NK-92 (cell line): Measurements from ENCODE around the gene UBALD1.
"Not testable (repeated sequence)": the region's sequence is repeated elsewhere in the genome, so short reads cannot be mapped to it uniquely, and the experiment has no call there.

Experiments used
- DNase-seq: peaks from one replicate; lab custom pipeline; 2025; ENCODE audit not compliant: unreplicated experiment; lab: John Stamatoyannopoulos, UW

Gene UBALD1

GRCh38 chr16:4599037-4599436 is 15.7 kb downstream of the UBALD1 start:
- no peak for DNase-seq

- DNase-seq = no peak
These were observed 17.5 kb downstream of the UBALD1 start for GRCh38 chr16:4597174-4597573.

- no peak for DNase-seq
These were observed 20.0 kb downstream of the UBALD1 start for GRCh38 chr16:4594433-4595410.

GRCh38 chr16:4593086-4593485 is 21.6 kb downstream of the UBALD1 start:
- no peak for DNase-seq

GRCh38 chr16:4591706-4592470 is 22.8 kb downstream of the UBALD1 start:
- no peak for DNase-seq

GRCh38 chr16:4591191-4591590 is 23.5 kb downstream of the UBALD1 start:
- no peak for DNase-seq

GRCh38 chr16:4588961-4589360 is 25.7 kb downstream of the UBALD1 start:
- no peak for DNase-seq

GRCh38 chr16:4588386-4588785 is 26.3 kb downstream of the UBALD1 start:
- DNase-seq = no peak

- no peak for DNase-seq
These were observed 28.4 kb downstream of the UBALD1 start for GRCh38 chr16:4586291-4586690.

GRCh38 chr16:4583906-4584305 is 30.8 kb downstream of the UBALD1 start:
- no peak for DNase-seq

- no peak for DNase-seq
These were observed 34.4 kb downstream of the UBALD1 start for GRCh38 chr16:4580250-4580649.

GRCh38 chr16:4578961-4579530 is 35.6 kb downstream of the UBALD1 start:
- DNase-seq = no peak

GRCh38 chr16:4576008-4576407 is 38.7 kb downstream of the UBALD1 start:
- no peak for DNase-seq

- DNase-seq = no peak
These were observed 39.6 kb downstream of the UBALD1 start for GRCh38 chr16:4574919-4575705.

- DNase-seq = not testable (repeated sequence)
These were observed 40.8 kb downstream of the UBALD1 start for GRCh38 chr16:4573926-4574325.

GRCh38 chr16:4572715-4573114 is 42.0 kb downstream of the UBALD1 start:
- no peak for DNase-seq

GRCh38 chr16:4570688-4571321 is 43.9 kb downstream of the UBALD1 start:
- DNase-seq = no peak

GRCh38 chr16:4570086-4570485 is 44.6 kb downstream of the UBALD1 start:
- DNase-seq = no peak

- no peak for DNase-seq
These were observed 48.5 kb downstream of the UBALD1 start for GRCh38 chr16:4566144-4566543.

- DNase-seq = no peak
These were observed 49.9 kb downstream of the UBALD1 start for GRCh38 chr16:4564661-4565267.
